ENCODE data around the gene ANKDD1B. TPM values are rescaled to one million over a fixed set of nuclear protein-coding genes. Genes with fewer than 3 reads are reported as not detected.

The ANKDD1B gene
- total RNA-seq, 4 donors from 2014 or later, result 0.51 to 1.5 TPM; not detected in 2

GRCh38 chr5:75690669-75691068 lies 79.4 kb downstream of the ANKDD1B start:
- no peak for TF ChIP-seq CTCF (IDR thresholded peaks at IDR 0.05; ENCODE audit: low read depth)

- TF ChIP-seq CTCF (IDR thresholded peaks at IDR 0.05; ENCODE audit: low read depth), result no peak
These were observed 83.5 kb downstream of the ANKDD1B start for GRCh38 chr5:75694781-75695180.

GRCh38 chr5:75701856-75702255 lies 90.6 kb downstream of the ANKDD1B start:
- no peak for TF ChIP-seq CTCF (IDR thresholded peaks at IDR 0.05; ENCODE audit: low read depth)

GRCh38 chr5:75706016-75706415 lies 94.8 kb downstream of the ANKDD1B start:
- TF ChIP-seq CTCF (IDR thresholded peaks at IDR 0.05; ENCODE audit: low read depth), result no peak

- no peak for TF ChIP-seq CTCF (IDR thresholded peaks at IDR 0.05; ENCODE audit: low read depth)
These were observed 95.5 kb downstream of the ANKDD1B start for GRCh38 chr5:75706775-75707174.

- no peak for TF ChIP-seq CTCF (IDR thresholded peaks at IDR 0.05; ENCODE audit: low read depth)
These were observed 96.8 kb downstream of the ANKDD1B start for GRCh38 chr5:75707911-75708509.

GRCh38 chr5:75710637-75711036 lies 99.4 kb downstream of the ANKDD1B start:
- no peak for TF ChIP-seq CTCF (IDR thresholded peaks at IDR 0.05; ENCODE audit: low read depth)

Measured in subcutaneous adipose tissue (tissue), 4 donors.